ENCODE data around the gene HCRT. TPM values are rescaled to one million over a fixed set of nuclear protein-coding genes. Genes with fewer than 3 reads are reported as not detected.
"Not testable (repeated sequence)": the region's sequence is repeated elsewhere in the genome, so short reads cannot be mapped to it uniquely, and the experiment has no call there.

The HCRT gene
- polyA plus RNA-seq, 2 of the 4 experiments (the other 2 are of a cell fraction) = 0.18 TPM; not detected in 1

DNA sequence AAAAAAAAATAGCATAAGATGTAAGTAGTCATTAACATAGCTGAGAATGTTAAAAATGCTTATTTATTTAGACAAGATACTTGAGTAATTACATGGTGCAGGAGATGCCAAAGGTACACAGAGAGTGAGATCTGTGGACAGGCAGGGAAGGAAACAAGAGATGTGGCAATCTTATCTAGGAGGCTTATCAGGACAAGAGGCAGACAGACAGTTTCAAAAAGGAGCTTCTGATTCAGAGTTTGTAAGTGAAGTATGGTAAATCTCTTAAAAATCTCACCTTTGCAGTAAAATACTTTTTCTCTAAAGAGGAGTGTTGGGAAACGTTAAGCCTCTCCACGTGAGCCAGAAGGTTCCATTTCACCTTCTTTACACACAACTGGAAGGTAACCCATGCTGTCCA is 28.9 kb upstream of the HCRT start (continued):
- TF ChIP-seq, protein P1, sequence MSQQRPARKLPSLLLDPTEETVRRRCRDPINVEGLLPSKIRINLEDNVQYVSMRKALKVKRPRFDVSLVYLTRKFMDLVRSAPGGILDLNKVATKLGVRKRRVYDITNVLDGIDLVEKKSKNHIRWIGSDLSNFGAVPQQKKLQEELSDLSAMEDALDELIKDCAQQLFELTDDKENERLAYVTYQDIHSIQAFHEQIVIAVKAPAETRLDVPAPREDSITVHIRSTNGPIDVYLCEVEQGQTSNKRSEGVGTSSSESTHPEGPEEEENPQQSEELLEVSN (IDR thresholded peaks at IDR 0.05; ENCODE audit: borderline replicate concordance, low read depth) = no peak
- TF ChIP-seq HDAC2 (IDR thresholded peaks at IDR 0.05) (no peak), ZFP36 (IDR thresholded peaks at IDR 0.05; ENCODE audit: borderline replicate concordance, partially characterized antibody) (no peak)

- CTCF ChIA-PET = interaction anchor here (0.6 to 3.7 kb wide), 3 partner anchors 11 to 85 kb away, joined by 3 to 25 read pairs (median 3); no protein-coding TSS in a partner anchor
- TF ChIP-seq, protein P2, sequence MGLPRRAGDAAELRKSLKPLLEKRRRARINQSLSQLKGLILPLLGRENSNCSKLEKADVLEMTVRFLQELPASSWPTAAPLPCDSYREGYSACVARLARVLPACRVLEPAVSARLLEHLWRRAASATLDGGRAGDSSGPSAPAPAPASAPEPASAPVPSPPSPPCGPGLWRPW (IDR thresholded peaks at IDR 0.05) = no peak
- TF ChIP-seq EP300 (IDR thresholded peaks at IDR 0.05) (no peak), CEBPB (IDR thresholded peaks at IDR 0.05) (no peak), CBX2 (IDR thresholded peaks at IDR 0.05; ENCODE audit: borderline replicate concordance, low read depth) (no peak), JUNB (IDR thresholded peaks at IDR 0.05) (no peak), FOXS1 (CRISPR knock-in tag; IDR thresholded peaks at IDR 0.05) (no peak), ELK1 (IDR thresholded peaks at IDR 0.05; ENCODE audit: low read depth, low read length) (no peak), CBX8 (IDR thresholded peaks at IDR 0.05) (no peak), RCOR1 (IDR thresholded peaks at IDR 0.05; ENCODE audit: low read depth, low read length) (no peak), HOXB5 (CRISPR knock-in tag; IDR thresholded peaks at IDR 0.05) (no peak), EHMT2 (IDR thresholded peaks at IDR 0.05; ENCODE audit: low read depth) (no peak), SMC3 (IDR thresholded peaks at IDR 0.05) (no peak), PHF8 (IDR thresholded peaks at IDR 0.05; ENCODE audit: borderline replicate concordance, low read depth) (no peak), PBX3 (IDR thresholded peaks at IDR 0.05) (no peak), NR3C1 (IDR thresholded peaks at IDR 0.05) (no peak), CHD2 (IDR thresholded peaks at IDR 0.05; ENCODE audit: low read length, partially characterized antibody) (no peak), HOXA7 (CRISPR knock-in tag; IDR thresholded peaks at IDR 0.05) (no peak)
- TF ChIP-seq, protein P3, sequence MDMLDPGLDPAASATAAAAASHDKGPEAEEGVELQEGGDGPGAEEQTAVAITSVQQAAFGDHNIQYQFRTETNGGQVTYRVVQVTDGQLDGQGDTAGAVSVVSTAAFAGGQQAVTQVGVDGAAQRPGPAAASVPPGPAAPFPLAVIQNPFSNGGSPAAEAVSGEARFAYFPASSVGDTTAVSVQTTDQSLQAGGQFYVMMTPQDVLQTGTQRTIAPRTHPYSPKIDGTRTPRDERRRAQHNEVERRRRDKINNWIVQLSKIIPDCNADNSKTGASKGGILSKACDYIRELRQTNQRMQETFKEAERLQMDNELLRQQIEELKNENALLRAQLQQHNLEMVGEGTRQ (IDR thresholded peaks at IDR 0.05) = no peak
- TF ChIP-seq, protein P4, sequence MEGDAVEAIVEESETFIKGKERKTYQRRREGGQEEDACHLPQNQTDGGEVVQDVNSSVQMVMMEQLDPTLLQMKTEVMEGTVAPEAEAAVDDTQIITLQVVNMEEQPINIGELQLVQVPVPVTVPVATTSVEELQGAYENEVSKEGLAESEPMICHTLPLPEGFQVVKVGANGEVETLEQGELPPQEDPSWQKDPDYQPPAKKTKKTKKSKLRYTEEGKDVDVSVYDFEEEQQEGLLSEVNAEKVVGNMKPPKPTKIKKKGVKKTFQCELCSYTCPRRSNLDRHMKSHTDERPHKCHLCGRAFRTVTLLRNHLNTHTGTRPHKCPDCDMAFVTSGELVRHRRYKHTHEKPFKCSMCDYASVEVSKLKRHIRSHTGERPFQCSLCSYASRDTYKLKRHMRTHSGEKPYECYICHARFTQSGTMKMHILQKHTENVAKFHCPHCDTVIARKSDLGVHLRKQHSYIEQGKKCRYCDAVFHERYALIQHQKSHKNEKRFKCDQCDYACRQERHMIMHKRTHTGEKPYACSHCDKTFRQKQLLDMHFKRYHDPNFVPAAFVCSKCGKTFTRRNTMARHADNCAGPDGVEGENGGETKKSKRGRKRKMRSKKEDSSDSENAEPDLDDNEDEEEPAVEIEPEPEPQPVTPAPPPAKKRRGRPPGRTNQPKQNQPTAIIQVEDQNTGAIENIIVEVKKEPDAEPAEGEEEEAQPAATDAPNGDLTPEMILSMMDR (IDR thresholded peaks at IDR 0.05) = no peak
- TF ChIP-seq, protein P5, sequence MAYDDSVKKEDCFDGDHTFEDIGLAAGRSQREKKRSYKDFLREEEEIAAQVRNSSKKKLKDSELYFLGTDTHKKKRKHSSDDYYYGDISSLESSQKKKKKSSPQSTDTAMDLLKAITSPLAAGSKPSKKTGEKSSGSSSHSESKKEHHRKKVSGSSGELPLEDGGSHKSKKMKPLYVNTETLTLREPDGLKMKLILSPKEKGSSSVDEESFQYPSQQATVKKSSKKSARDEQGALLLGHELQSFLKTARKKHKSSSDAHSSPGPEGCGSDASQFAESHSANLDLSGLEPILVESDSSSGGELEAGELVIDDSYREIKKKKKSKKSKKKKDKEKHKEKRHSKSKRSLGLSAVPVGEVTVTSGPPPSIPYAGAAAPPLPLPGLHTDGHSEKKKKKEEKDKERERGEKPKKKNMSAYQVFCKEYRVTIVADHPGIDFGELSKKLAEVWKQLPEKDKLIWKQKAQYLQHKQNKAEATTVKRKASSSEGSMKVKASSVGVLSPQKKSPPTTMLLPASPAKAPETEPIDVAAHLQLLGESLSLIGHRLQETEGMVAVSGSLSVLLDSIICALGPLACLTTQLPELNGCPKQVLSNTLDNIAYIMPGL (CRISPR knock-in tag; IDR thresholded peaks at IDR 0.05; ENCODE audit: borderline replicate concordance) = no peak
- no peak overlapping the region for H3K4me3 ChIP-seq
- H3K4me2 ChIP-seq = no peak overlapping the region
- ATAC-seq (no peak), DNase-seq (ENCODE audit: low read depth in 1 of 2, low spot score in 1 of 2) (no peak), FAIRE-seq (no peak)
- POLR2A ChIA-PET = no interaction called here
- no peaks in the 10 kb centered on the region for H3K9me3 ChIP-seq
- no peak overlapping the region for H3K27ac ChIP-seq
- H3K4me1 ChIP-seq = no peaks in the 10 kb centered on the region
- WGBS (ENCODE audit: missing lambda C conversion rate) = 85% methylated on average over 7 of the region's 7 CpGs
These were observed 27.1 kb upstream of the HCRT start for GRCh38 chr17:42212382-42212781.

GRCh38 chr17:42211921-42212341 is 26.7 kb upstream of the HCRT start:
- not testable (repeated sequence) for H3K27ac ChIP-seq, H3K4me3 ChIP-seq
- peak in 1 of 2 experiments; percentile 50; a peak in 2 of 6 replicates for ATAC-seq

More at GRCh38 chr17:42211921-42212341, 26.7 kb upstream of the HCRT start:
- POLR2A ChIA-PET = interaction anchor here (0.6 kb wide), 1 partner anchor 89 kb away, joined by 7 read pairs; no protein-coding TSS in a partner anchor
- CTCF ChIA-PET = interaction anchor here (0.7 to 3.7 kb wide), 2 partner anchors 8 to 11 kb away, joined by 3 to 25 read pairs; no protein-coding TSS in a partner anchor
- 86% methylated on average over 9 of the region's 9 CpGs for WGBS (ENCODE audit: missing lambda C conversion rate)
- H3K9me3 ChIP-seq; H3K4me2 ChIP-seq; FAIRE-seq; H3K4me1 ChIP-seq; DNase-seq (ENCODE audit: low read depth in 1 of 2, low spot score in 1 of 2): not testable (repeated sequence)

Measured in A549 (cell line).